H1 (cell line): ENCODE measurements around the gene TEX264.

Experiments
- ATF2 ChIP-seq: IDR thresholded peaks from 2 replicates; pipeline ENCODE4 v1.6.1; 2012; ENCODE audit warnings: low read length, inconsistent platforms
- CTCF ChIP-seq, 3 experiments: IDR thresholded peaks; 1 replicate in 2 of 3; 2 replicates in 1 of 3; pipeline versions ENCODE4 v1.5.1 to v1.6.1; 2011; ENCODE audit warnings: low read length in 3 of 3, mild to moderate bottlenecking in 3 of 3, inconsistent platforms in 2 of 3, low read depth in 1 of 3, moderate library complexity in 1 of 3; ENCODE audit not compliant: insufficient read depth in 1 of 3; ENCODE audit errors: control extremely low read depth in 1 of 3
- EGR1 ChIP-seq: IDR thresholded peaks from 2 replicates; pipeline ENCODE4 v1.6.1; 2011; ENCODE audit warnings: low read depth, low read length, borderline replicate concordance
- EP300 ChIP-seq, 2 experiments: IDR thresholded peaks; 1 replicate in 1 of 2; 2 replicates in 1 of 2; pipeline ENCODE4 v1.6.1; 2011 to 2012; ENCODE audit warnings: low read depth in 2 of 2, low read length in 2 of 2, mild to moderate bottlenecking in 2 of 2, borderline replicate concordance in 1 of 2, inconsistent platforms in 1 of 2, moderate library complexity in 1 of 2
- EZH2 ChIP-seq: fragments of 200-600 bp; sonication (generic); IDR thresholded peaks from 2 replicates; pipeline ENCODE4 v1.7.1; 2012; ENCODE audit warnings: low read depth, mild to moderate bottlenecking, moderate library complexity, low read length, inconsistent platforms; ENCODE audit not compliant: severe bottlenecking
- GABPA ChIP-seq: IDR thresholded peaks from 2 replicates; pipeline ENCODE4 v1.6.1; 2011; ENCODE audit warnings: mild to moderate bottlenecking, low read length, moderate library complexity, borderline replicate concordance; ENCODE audit not compliant: insufficient read depth
- NRF1 ChIP-seq: IDR thresholded peaks from 2 replicates; pipeline ENCODE4 v1.6.1; 2011; ENCODE audit warnings: mild to moderate bottlenecking, low read depth, low read length, improper control_type of control experiment
- PHF8 ChIP-seq: fragments of 200-600 bp; sonication (generic); conservative IDR thresholded peaks from 2 replicates; pipeline ENCODE4 v1.7.1; 2012; ENCODE audit warnings: low read depth, mild to moderate bottlenecking, inconsistent platforms, low read length, moderate library complexity
- POLR2A ChIP-seq, 2 experiments: IDR thresholded peaks; 1 replicate in 1 of 2; 2 replicates in 1 of 2; pipeline ENCODE4 v1.6.1; 2011; ENCODE audit warnings: low read depth in 2 of 2, low read length in 2 of 2, mild to moderate bottlenecking in 2 of 2; ENCODE audit errors: control extremely low read depth in 1 of 2
- SIN3A ChIP-seq, 2 experiments: IDR thresholded peaks in 1 of 2; conservative IDR thresholded peaks in 1 of 2; 2 replicates each; pipeline ENCODE4 v1.6.1; 2011 to 2012; ENCODE audit warnings: low read length in 2 of 2, improper control_type of control experiment in 1 of 2, low read depth in 1 of 2, mild to moderate bottlenecking in 1 of 2
- YY1 ChIP-seq: IDR thresholded peaks from 2 replicates; pipeline ENCODE4 v1.6.1; 2011; ENCODE audit warnings: low read depth, mild to moderate bottlenecking, low read length

DNA sequence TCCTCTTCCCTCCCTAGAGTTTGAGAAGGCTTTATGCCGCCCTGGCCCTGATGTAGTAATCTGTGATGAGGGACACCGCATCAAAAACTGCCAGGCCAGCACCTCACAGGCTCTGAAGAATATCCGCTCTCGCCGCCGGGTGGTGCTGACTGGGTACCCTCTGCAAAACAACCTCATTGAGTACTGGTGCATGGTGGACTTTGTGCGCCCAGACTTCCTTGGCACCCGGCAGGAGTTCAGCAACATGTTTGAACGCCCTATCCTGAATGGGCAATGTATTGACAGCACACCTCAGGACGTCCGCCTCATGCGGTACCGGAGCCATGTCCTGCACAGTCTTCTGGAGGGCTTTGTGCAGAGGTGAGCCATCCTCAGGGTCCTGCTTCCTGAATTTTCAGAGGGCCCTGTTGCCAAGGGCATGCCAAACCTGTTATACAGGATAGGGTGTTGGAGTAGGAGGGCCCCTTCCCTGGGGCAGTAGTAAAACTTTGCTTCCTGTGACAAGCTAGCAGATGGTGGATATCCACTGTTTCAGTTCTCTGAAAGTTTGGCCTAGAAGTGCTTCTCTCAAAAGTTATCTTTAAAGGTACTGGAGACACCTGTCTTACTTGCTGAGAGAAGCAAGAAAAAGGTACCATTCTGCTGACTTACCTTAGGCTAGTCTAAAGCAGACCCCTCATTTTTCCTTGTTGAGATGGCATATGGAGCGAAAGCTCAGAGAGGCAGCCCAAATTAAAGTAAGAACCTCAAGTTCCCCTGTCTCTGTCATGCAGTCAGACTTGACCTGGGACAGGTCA is 33.7 kb upstream of the TEX264 start:
- TF ChIP-seq PHF8 (no peak), EGR1 (no peak), NRF1 (no peak), GABPA (no peak), YY1 (no peak), EZH2 (no peak), POLR2A (IDR thresholded peaks at IDR 0.05; ENCODE audit: control extremely low read depth in 1 of 2, low read depth in 2 of 2, low read length in 2 of 2) (no peak), EP300 (IDR thresholded peaks at IDR 0.05; ENCODE audit: borderline replicate concordance in 1 of 2, low read depth in 2 of 2, low read length in 2 of 2) (no peak), SIN3A (conservative IDR thresholded peaks at IDR 0.05 in 1 of 2, IDR thresholded peaks at IDR 0.05 in 1 of 2; ENCODE audit: low read depth in 1 of 2, low read length in 2 of 2) (no peak), CTCF (IDR thresholded peaks at IDR 0.05; ENCODE audit: control extremely low read depth in 1 of 3, insufficient read depth in 1 of 3, low read depth in 1 of 3, low read length in 3 of 3) (no peak), ATF2 (no peak)
